ENCODE results near the gene PSORS1C2. TPM values are rescaled to one million over a fixed set of nuclear protein-coding genes. Genes with fewer than 3 reads are reported as not detected.

Gene PSORS1C2
- total RNA-seq, 1 experiment from 2014 or later = not detected

Small RNAs within 50 kb of the gene (small RNA-seq; reads per million reads assigned to genes)
- gene POLR2LP1 = 0 reads per million in 2 experiments

Other genes with a start within 250 kb of the PSORS1C2 start
- 16.2 and 16.9 TPM in 2 replicates for gene GTF2H4, start 230.9 kb downstream of the PSORS1C2 start, total RNA-seq (2014; rRNA removed; shearing (Covaris generic))
- 17.7 and 24.6 TPM in 2 replicates for gene VARS2, start 224.8 kb downstream of the PSORS1C2 start, total RNA-seq (2014; rRNA removed; shearing (Covaris generic))
- not detected in 2 replicates for gene SFTA2, start 206.9 kb downstream of the PSORS1C2 start, total RNA-seq (2014; rRNA removed; shearing (Covaris generic))
- gene MUCL3, start 198.1 kb downstream of the PSORS1C2 start, total RNA-seq (2014; rRNA removed; shearing (Covaris generic)) = 0.15 TPM in 1 of 2 replicates, not detected in the other
- not detected in 2 replicates for gene MUC21, start 155.3 kb downstream of the PSORS1C2 start, total RNA-seq (2014; rRNA removed; shearing (Covaris generic))
- gene MUC22, start 128.6 kb downstream of the PSORS1C2 start, total RNA-seq (2014; rRNA removed; shearing (Covaris generic)) = not detected in 2 replicates
- gene C6orf15, start 26.5 kb downstream of the PSORS1C2 start, total RNA-seq (2014; rRNA removed; shearing (Covaris generic)) = not detected in 2 replicates
- gene PSORS1C1, start 24.3 kb downstream of the PSORS1C2 start, total RNA-seq (2014; rRNA removed; shearing (Covaris generic)) = 0.09 and 0.37 TPM in 2 replicates
- gene CDSN, start 18.6 kb downstream of the PSORS1C2 start, total RNA-seq (2014; rRNA removed; shearing (Covaris generic)) = not detected in 2 replicates
- 8.6 and 10.7 TPM in 2 replicates for gene CCHCR1, start 18.7 kb upstream of the PSORS1C2 start, total RNA-seq (2014; rRNA removed; shearing (Covaris generic))
- gene TCF19, start 19.5 kb upstream of the PSORS1C2 start, total RNA-seq (2014; rRNA removed; shearing (Covaris generic)) = 5.6 and 5.8 TPM in 2 replicates
- gene POU5F1, start 31.6 kb upstream of the PSORS1C2 start, total RNA-seq (2014; rRNA removed; shearing (Covaris generic)) = not detected in 2 replicates
- 84.6 and 85.8 TPM in 2 replicates for gene HLA-C, start 133.0 kb upstream of the PSORS1C2 start, total RNA-seq (2014; rRNA removed; shearing (Covaris generic))
- gene HLA-B, start 218.1 kb upstream of the PSORS1C2 start, total RNA-seq (2014; rRNA removed; shearing (Covaris generic)) = 125 and 133 TPM in 2 replicates